Spleen (tissue), 11 donors: ENCODE measurements around the gene DICER1. TPM values are rescaled to one million over a fixed set of nuclear protein-coding genes. Genes with fewer than 3 reads are reported as not detected.

ENCODE experiments used
- DNase-seq: peaks from one replicate; pipeline ENCODE4 v3.0.0-alpha.2; 2020
- H3K27ac ChIP-seq, 8 donors: fragments of 200-600 bp; sonication (generic) in 7 of 8; 1 replicate in 4 of 8; 2 replicates in 4 of 8; pipeline versions ENCODE4 v1.5.0 to v1.8.0; 2016 to 2021; ENCODE audit warnings: inconsistent platforms in 4 of 8, mild to moderate bottlenecking in 4 of 8, moderate library complexity in 1 of 8
- H3K27me3 ChIP-seq, 7 donors: fragments of 200-600 bp; sonication (generic) in 6 of 7; replicated peaks in 1 of 7; 1 replicate in 4 of 7; 2 replicates in 3 of 7; pipeline versions ENCODE4 v1.5.0 to v1.8.0; 2016 to 2021; ENCODE audit warnings: inconsistent platforms in 3 of 7, mild to moderate bottlenecking in 1 of 7
- H3K36me3 ChIP-seq, 6 donors: fragments of 200-600 bp; sonication (generic) in 5 of 6; 1 replicate in 4 of 6; 2 replicates in 2 of 6; pipeline versions ENCODE4 v1.5.0 to v1.8.0; 2016 to 2021; ENCODE audit warnings: inconsistent platforms in 2 of 6
- H3K4me1 ChIP-seq, 6 donors: fragments of 200-600 bp; sonication (generic) in 5 of 6; 1 replicate in 3 of 6; 2 replicates in 3 of 6; pipeline versions ENCODE4 v1.5.0 to v1.8.0; 2016 to 2021; ENCODE audit warnings: inconsistent platforms in 3 of 6
- H3K4me3 ChIP-seq, 8 donors: fragments of 200-600 bp; sonication (generic) in 7 of 8; 1 replicate in 4 of 8; 2 replicates in 4 of 8; pipeline versions ENCODE4 v1.5.0 to v1.8.0; 2016 to 2021; ENCODE audit warnings: inconsistent platforms in 4 of 8, mild to moderate bottlenecking in 4 of 8, moderate library complexity in 2 of 8
- H3K9me3 ChIP-seq, 8 donors: fragments of 200-600 bp; sonication (generic) in 7 of 8; 1 replicate in 4 of 8; 2 replicates in 4 of 8; pipeline versions ENCODE4 v1.5.0 to v1.8.0; 2016 to 2021; ENCODE audit warnings: inconsistent platforms in 4 of 8
- CTCF ChIP-seq, 11 experiments: fragments of 200-600 bp in 7 of 11; fragments of 450-650 bp in 4 of 11; sonication (generic) in 4 of 11; IDR thresholded peaks in 8 of 11; conservative IDR thresholded peaks in 3 of 11; 1 replicate in 7 of 11; 2 replicates in 4 of 11; pipeline versions ENCODE4 v1.4.0 to v1.8.0; 2016 to 2021; ENCODE audit warnings: antibody characterized with exemption in 11 of 11, inconsistent platforms in 4 of 11, mild to moderate bottlenecking in 1 of 11
- POLR2A ChIP-seq, 3 donors: fragments of 450-650 bp; IDR thresholded peaks; one replicate each; pipeline ENCODE4 v1.5.1; 2017; ENCODE audit warnings: antibody characterized with exemption in 3 of 3, mild to moderate bottlenecking in 1 of 3
- POLR2AphosphoS5 ChIP-seq, 3 donors: sonication (generic); formaldehyde crosslinking; IDR thresholded peaks; one replicate each; pipeline ENCODE4 v1.5.1; 2017; ENCODE audit warnings: antibody characterized with exemption in 3 of 3
- WGBS, 5 donors: extraction: QIAGEN DNeasy Blood & Tissue Kit in 3 of 5; methylation state at CpG; one replicate each; pipeline versions ENCODE4 v1.1.5 to v1.1.7; 2013 to 2018; 5-methylcytosine and 5-hydroxymethylcytosine counted together
- intact Hi-C: fragments of 100-400 bp; cut with DNase I; formaldehyde crosslinking; loops from one replicate; pipeline ENCODE4 v1.15.0; 2023; ENCODE audit warnings: low total_unique reads
- polyA plus RNA-seq, 3 donors: library from polyadenylated mRNA; stranded (reverse); fragments of 200-250 nt; gene quantifications; one replicate each; pipeline ENCODE4 v1.2.1, GENCODE V29; 2013
- total RNA-seq, 7 donors: library from RNA; depleted of rRNA in 3 of 7; stranded (reverse); fragments of >200 nt in 3 of 7; fragmentation: NEBNext Ultra II Directional in 4 of 7; extraction: Animal tissue kit (Norgen Biotek cat#: 25700) in 4 of 7; gene quantifications; one replicate each; pipeline versions ENCODE4 v1.1.0 to v1.2.1, GENCODE V29; 2016 to 2021
- donor health status: healthy with polysubstance abuse.
- donor health status: DM: no; HTN: no; CAD: no; lungs with moderate emphysema.
- donor health status: DM: no; HTN: no; CAD: no.
- donor health status: Bipolar disorder and iron deficiency.
- donor health status: healthy.
- donor health status: DM: no; HTN: no; CAD: no.
- donor health status: DM: yes; HTN: yes; CAD: no.

The DICER1 gene
- total and polyA plus RNA-seq, 10 donors, result 7.1 to 124 (median 73.5) TPM

- H3K4me1 ChIP-seq, result peaks cover 33 to 95% (median 73%) of the 10 kb centered on the region in 6 donors
- intact Hi-C loops, result no loop called here
- 65 to 77% (median 73%) methylated on average over 5 of the region's 5 CpGs for WGBS, 5 donors
- H3K36me3 ChIP-seq, result peaks cover 0 to 15% (median 4%) of the 10 kb centered on the region in 6 donors
- no peaks in the 10 kb centered on the region for H3K9me3 ChIP-seq
- DNase-seq, result no peak
- H3K4me3 ChIP-seq, result no peak overlapping the region
- TF ChIP-seq POLR2AphosphoS5 (IDR thresholded peaks at IDR 0.05) (no peak), CTCF (IDR thresholded peaks at IDR 0.05 in 8 of 11, conservative IDR thresholded peaks at IDR 0.05 in 3 of 11) (no peak), POLR2A (IDR thresholded peaks at IDR 0.05) (no peak)
- no peaks in the 10 kb centered on the region for H3K27me3 ChIP-seq
- peak overlapping the region in 6 of 8 donors; percentile 22 to 63 (median 58) for H3K27ac ChIP-seq
Measured at GRCh38 chr14:95137804-95138167, 19.5 kb downstream of the DICER1 start.

GRCh38 chr14:95137164-95137803 lies 20.0 kb downstream of the DICER1 start:
- no peak overlapping the region for H3K4me3 ChIP-seq
- no peaks in the 10 kb centered on the region for H3K27me3 ChIP-seq
- TF ChIP-seq POLR2AphosphoS5 (IDR thresholded peaks at IDR 0.05) (no peak), POLR2A (IDR thresholded peaks at IDR 0.05) (no peak), CTCF (IDR thresholded peaks at IDR 0.05 in 8 of 11, conservative IDR thresholded peaks at IDR 0.05 in 3 of 11) (no peak)
- peak overlapping the region in 6 of 8 donors; percentile 22 to 63 (median 58) for H3K27ac ChIP-seq
- H3K36me3 ChIP-seq, result peaks cover 0 to 20% (median 9%) of the 10 kb centered on the region in 6 donors
- no peaks in the 10 kb centered on the region for H3K9me3 ChIP-seq
- DNase-seq, result no peak
- H3K4me1 ChIP-seq, result peaks cover 29 to 90% (median 68%) of the 10 kb centered on the region in 6 donors
- intact Hi-C loops, result no loop called here

GRCh38 chr14:95136631-95137030 lies 20.7 kb downstream of the DICER1 start:
- Histone ChIP-seq H3K4me1 (peaks cover 25 to 83% (median 61%) of the 10 kb centered on the region in 6 donors), H3K27ac (peak overlapping the region in 3 of 8 donors; percentile 26 to 61 (median 60)), H3K27me3 (no peaks in the 10 kb centered on the region), H3K36me3 (peaks cover 0 to 26% (median 10%) of the 10 kb centered on the region in 6 donors), H3K4me3 (no peak overlapping the region), H3K9me3 (no peaks in the 10 kb centered on the region)
- 90 to 100% (median 95%) methylated on average over 1 of the region's 1 CpG for WGBS, 5 donors
- intact Hi-C loops, result no loop called here
- no peak for DNase-seq
- TF ChIP-seq CTCF (IDR thresholded peaks at IDR 0.05 in 8 of 11, conservative IDR thresholded peaks at IDR 0.05 in 3 of 11) (no peak), POLR2AphosphoS5 (IDR thresholded peaks at IDR 0.05) (no peak), POLR2A (IDR thresholded peaks at IDR 0.05) (no peak)

GRCh38 chr14:95134304-95134933 lies 22.9 kb downstream of the DICER1 start:
- Histone ChIP-seq H3K4me3 (no peak overlapping the region), H3K27ac (peak overlapping the region in 6 of 8 donors; percentile 26 to 54 (median 51)), H3K36me3 (peaks cover 0 to 48% (median 21%) of the 10 kb centered on the region in 6 donors), H3K27me3 (no peaks in the 10 kb centered on the region), H3K9me3 (no peaks in the 10 kb centered on the region), H3K4me1 (peaks cover 3 to 61% (median 39%) of the 10 kb centered on the region in 6 donors)
- intact Hi-C loops, result no loop called here
- 80 to 87% (median 83%) methylated on average over 8 of the region's 8 CpGs for WGBS, 5 donors
- TF ChIP-seq POLR2A (IDR thresholded peaks at IDR 0.05) (no peak), CTCF (IDR thresholded peaks at IDR 0.05 in 8 of 11, conservative IDR thresholded peaks at IDR 0.05 in 3 of 11) (no peak), POLR2AphosphoS5 (IDR thresholded peaks at IDR 0.05) (no peak)
- no peak for DNase-seq
